Pons (tissue), 1 donor: ENCODE results near the gene SPATA25.
"Not testable (repeated sequence)": the region's sequence is repeated elsewhere in the genome, so short reads cannot be mapped to it uniquely, and the experiment has no call there.

ENCODE experiments used
- DNase-seq: peaks from one replicate; pipeline ENCODE4 v3.0.0-alpha.2; 2016; ENCODE audit warnings: low spot score

Gene SPATA25, protein sequence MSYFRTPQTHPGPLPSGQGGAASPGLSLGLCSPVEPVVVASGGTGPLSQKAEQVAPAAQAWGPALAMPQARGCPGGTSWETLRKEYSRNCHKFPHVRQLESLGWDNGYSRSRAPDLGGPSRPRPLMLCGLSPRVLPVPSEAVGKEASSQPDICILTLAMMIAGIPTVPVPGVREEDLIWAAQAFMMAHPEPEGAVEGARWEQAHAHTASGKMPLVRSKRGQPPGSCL

DNA sequence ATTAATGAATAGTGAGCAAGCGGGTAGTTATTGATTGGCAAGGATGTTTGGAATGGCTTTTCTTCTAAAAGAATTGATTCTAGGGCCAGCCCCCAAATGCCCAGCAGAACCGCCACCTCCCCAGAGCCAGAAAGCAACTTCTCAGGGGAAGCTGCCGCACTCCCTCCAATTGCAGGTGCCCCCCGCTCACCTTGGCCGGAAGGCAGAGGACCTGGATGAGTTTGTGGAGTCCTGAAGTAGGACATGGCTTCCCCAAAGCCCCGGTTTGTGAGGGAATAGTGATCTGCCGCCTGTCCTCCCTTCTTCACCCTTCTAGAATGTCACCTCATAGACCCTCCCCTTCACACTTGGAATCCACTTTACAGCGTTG is at the start of gene SPATA25:
Gene SPATA25 (minus strand): TSS at position 277 of the 370 bp plus-strand sequence. CDS start 32 bp downstream, at position 245.
- DNase-seq, result no peak

DNA sequence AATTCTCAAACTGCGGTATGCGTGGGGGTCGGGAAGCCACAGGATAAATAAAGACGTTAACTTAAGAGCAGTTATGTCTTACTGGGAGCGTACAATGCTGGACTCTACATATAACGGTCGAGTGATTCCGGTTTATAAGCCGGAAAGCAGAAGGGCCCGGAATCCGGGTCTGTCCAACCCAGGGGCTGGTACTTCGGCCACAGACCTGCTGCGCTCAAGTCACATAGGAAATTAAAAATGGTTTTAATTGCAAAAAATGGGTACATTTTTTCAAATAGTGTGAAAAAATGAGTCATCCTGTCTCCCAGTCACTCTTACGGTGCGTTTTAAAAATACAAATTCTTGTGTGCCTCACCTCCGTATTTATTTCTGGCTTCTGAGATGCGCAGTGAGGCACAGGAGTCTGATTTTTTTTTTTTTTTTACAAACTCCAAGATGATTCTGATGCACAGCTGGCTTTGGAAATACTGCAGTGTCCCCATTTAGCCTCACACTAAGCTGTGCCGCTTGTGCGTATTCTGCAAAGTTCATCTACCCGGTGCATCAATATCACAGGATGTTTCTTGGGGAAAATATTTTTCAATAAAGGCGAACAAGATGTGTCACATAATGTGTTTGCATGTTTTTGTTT is 48.1 kb upstream of the SPATA25 start:
- peak; percentile 37 for DNase-seq

DNA sequence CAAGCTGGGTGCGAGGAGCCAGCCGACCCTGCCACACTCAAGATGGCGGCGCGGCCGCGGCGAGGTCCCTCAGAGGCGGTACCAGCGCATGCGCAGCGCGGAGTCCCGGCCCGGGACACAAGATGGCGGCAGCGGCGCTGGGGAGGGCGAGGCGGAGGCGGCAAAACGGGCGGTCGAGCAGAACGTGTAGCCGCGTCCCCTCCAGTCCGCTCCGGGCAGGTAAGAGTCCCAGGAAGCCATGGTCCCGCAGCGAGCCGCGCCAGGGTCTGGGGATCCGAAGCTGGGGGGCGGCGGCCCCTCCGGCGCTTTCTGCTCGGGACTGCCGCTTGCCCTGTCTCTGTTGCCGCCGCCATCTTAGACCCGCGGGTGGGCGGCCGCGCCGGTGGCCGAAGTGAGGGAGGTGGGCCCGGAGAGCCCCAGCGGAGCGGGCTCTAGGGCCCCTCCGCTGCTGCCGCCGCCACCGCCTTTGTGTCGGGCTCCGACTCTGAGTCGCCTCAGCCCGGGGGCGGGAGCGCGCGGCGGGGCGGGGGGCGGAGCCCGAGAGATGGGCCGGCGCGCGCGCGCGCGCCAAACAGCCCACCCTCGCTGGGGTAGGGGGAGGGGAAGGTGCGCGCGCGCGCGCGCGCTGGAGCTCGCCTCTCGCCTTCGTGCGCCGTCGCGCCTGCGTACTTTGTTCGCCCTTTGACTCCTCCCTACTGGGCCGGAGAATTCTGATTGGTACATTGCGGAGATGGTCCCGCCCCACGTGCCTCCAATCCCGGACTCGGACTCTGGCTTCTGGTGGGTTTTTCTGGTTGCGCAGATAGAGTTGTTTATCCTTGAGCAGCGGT is 47.4 kb upstream of the SPATA25 start, which contains the start of gene PCIF1:
Gene PCIF1 (plus strand): TSS at position 98 of the 830 bp plus-strand sequence. CDS start 4,317 bp downstream, outside the sequence.
- DNase-seq, result peak; percentile 99

DNA sequence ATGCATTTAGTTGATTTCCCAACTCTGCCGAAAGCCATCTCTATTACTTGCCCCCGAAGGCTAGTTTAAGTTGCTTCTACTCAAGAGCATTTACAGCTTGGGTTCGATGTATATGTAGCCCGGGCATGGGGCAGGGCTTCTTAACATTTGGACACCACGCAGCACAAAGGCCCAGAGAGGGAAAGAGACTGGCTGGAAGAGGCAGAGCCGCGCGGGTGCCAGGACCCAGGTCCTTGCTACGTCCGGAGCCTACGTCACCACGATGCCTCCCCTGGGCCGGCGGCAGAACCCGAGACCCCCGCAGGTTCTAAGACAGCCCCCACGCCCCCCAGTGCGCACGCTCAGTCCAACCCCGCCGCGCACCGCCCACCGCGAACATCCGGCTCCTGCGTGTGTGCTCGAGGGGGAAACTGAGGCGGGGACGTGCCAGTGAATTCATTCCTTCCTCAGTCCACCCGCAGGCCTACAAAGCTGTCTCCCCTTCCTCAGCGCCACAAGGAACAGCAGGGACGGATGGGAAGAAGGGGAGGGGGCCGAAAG is 46.7 kb upstream of the SPATA25 start:
- DNase-seq, result no peak

DNA sequence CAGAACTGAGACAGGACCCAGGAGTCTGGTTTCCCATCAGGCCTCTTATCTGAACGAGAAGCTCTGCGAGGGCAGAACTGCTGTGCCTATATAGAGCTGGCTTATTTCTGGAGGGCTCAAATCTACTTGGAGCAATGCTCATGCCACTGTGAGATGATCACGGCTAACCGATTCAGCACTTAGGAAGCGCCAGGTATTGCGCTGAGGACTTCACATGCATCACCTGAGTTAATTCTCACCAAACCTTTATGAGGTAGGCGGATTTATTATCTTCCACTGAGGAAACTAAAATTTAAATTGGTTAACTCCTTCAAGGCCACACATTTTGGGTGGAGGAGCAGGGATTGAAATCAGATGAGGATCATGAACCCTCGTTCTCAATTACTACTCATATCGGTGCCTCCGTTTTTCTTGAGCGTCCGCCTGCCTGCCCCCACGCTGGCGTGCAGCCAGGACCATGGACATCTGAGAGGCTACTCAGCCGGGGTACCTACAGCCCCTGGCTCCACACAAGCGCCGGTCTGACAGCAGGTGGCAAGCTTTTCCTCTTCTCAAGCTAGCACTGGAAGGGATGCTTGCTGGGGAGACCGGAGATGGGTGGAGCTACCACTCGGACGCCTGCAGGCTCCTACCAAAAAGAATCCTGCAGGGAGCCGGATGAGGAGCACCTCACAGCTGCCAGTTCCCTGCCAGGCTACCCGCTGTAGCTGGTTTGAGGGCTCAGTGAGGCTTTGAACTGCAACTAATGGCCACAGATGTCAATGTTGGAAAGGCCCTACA is 46.0 kb upstream of the SPATA25 start:
- DNase-seq, result peak; percentile 71

DNA sequence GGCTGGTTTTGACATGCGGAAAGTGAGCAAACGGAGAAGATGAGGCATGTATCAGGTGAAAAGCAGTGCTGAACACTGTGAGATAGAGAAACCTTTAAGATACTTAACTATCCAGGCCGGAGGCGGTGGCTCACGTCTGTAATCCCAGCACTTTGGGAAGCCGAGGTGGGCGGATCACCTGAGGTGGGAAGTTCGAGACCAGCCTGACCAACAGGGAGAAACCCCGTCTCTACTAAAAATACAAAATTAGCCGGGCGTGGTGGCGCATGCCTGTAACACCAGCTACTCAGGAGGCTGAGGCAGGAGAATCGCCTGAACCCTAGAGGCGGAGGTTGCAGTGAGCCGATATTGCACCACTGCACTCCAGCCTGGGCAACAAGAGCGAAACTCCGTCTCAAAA is 44.3 kb upstream of the SPATA25 start:
- DNase-seq, result not testable (repeated sequence)

DNA sequence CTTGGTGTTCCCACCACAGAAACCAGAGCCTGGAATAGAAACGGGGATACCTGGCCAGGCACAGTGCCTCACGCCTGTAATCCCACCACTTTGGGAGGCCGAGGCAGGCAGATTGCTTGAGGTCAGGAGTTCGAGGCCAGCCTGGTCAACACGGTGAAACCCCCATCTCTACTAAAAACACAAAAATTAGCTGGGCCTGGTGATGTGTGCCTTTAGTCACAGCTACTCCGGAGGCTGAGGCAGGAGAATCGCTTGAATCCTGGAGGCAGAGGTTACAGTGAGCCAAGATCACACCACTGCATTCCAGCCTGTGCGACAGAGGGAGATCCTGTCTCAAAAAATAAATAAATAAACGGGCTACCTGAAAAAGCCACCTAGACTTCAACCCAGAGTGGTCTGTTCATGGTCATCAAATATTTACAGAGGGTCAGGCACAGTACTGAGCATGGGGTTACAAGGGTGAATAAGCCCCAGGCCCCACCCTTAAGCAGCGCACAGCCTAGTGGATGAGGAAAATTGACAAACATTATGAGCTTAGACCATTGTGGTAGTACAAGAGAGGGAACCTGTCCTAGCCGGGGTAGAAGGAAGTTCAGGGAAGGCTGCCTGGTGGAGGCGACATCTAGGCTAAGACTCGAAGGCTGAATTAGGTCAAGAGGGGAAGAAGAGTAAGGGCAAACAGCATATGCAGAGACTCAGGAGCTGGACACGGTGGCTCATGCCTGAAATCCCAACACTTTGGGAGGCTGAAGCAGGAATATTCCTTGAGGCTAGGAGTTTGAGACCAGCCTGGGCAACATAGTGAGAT is 39.9 kb upstream of the SPATA25 start:
- DNase-seq, result no peak

DNA sequence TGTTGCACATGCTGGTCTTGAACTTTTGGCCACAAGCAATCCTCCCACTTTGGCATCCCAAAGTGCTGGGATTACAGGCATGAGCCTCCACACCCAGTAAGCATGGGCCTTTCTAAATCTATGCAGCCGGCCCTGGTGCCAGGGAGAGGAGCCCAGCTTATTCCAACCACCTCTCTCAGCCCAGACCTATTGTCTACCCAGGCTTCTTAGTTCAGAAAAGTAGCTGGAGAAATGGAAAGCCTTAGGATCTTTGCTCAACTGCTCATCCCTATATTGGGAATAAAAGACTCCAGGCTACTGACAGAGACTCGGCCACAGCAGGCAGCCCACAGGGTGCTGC is 39.3 kb upstream of the SPATA25 start:
- DNase-seq, result no peak

DNA sequence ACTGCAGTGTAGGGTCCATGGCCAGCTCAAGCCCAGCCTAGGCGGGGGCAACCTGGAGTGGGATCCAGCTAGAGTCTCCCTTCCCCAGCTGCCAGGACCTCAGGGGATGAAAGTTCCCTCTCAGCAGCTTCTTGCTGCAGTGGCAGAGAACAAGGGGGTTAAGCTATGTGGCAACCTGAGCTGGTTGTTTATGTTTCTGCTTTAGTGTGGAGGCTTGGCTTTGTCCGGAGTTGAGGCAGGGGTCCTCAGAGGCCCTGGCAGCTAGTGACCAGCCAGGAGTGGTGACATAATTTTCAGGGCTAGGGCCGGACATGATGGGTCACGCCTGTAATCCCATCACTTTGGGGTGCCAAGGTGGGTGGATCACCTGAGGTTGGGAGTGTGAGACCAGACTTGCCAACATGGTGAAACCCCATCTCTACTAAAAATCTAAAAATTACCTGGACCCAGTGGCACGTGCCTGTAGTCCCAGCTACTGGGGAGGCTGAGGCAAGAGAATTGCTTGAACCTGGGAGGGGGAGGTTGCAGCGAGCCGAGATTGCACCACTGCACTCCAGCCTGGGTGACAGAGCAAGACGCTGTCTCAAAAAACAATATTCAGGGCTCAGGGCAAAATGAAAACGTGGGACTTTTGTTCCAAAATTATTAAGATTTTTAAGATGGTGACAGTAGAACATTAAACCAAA is 38.5 kb upstream of the SPATA25 start:
- no peak for DNase-seq

DNA sequence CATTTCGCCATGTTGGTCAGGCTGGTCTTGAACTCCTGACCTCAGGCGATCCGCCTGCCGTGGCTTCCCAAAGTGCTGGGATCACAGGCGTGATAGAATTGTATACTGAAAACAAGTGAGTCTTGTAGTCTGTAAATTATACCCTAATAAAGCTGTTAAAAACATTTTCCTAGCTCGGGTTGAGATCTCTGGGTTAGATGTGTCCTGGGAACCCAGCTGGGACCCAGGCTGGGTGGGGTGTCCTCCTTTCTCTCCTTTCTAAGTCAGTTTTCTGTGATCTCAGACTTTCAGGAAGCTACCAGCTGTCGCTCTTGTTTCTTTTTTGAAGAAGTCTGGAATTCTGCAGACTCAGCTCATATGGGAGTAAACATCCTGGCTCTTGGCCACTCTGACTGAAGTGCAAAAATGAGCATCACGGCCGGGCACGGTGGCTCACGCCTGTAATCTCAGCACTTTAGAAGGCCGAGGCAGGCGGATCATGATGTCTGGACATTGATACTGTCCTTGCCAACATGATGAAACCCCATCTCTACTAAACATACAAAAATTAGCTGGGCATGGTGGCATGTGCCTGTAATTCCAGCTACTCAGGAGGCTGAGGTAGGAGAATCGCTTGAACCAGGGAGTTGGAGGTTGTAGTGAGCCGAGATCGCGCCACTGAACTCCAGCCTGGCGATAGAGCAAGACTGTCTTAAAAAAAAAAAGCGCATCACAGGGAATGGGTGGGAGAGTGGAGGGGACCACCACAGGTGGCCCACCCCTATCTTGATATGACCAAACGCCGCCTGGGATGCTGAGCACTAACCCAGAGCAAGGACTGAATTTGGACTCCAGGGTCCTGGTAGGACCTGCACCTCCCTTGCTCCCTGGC is 37.2 kb upstream of the SPATA25 start:
- peak; percentile 81 for DNase-seq

DNA sequence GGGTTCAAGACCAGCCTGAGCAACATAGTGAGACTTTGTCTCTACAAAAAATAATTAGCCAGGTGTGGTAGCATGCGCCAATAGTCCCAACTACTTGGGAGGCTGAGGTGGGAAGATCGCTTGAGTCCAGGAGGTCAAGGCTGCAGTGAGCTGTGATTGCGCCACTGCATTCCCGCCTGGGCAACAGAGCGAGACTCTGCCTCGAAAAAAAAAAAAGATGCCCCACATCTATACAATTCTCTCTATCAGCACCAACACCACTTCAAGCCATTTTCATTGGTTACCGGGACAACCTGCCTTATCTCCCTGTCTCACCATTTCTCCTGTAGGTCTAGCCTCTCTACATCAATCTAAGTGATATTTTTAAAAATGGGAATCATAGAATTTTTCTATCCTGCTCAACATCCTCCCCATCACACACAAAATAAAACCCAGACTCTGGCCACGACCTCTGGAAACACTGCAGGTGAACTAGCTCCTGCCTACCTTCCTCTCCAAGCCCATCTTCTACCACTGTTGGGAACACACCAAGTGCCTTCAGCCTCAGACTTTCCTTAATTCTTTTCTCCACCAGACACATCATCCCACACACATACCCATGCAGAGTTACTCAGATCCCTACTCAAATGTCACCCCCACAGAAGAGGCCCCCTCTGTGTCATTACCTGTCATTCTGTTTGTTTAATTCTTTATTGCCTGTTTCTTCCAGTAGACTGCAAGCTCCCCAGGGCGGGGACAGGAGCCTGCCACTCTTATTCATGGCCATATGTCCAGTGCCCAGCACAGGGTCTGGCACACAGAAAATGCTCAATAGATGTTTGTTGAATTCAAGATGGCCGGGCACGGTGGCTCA is 34.1 kb upstream of the SPATA25 start:
- DNase-seq, result no peak

DNA sequence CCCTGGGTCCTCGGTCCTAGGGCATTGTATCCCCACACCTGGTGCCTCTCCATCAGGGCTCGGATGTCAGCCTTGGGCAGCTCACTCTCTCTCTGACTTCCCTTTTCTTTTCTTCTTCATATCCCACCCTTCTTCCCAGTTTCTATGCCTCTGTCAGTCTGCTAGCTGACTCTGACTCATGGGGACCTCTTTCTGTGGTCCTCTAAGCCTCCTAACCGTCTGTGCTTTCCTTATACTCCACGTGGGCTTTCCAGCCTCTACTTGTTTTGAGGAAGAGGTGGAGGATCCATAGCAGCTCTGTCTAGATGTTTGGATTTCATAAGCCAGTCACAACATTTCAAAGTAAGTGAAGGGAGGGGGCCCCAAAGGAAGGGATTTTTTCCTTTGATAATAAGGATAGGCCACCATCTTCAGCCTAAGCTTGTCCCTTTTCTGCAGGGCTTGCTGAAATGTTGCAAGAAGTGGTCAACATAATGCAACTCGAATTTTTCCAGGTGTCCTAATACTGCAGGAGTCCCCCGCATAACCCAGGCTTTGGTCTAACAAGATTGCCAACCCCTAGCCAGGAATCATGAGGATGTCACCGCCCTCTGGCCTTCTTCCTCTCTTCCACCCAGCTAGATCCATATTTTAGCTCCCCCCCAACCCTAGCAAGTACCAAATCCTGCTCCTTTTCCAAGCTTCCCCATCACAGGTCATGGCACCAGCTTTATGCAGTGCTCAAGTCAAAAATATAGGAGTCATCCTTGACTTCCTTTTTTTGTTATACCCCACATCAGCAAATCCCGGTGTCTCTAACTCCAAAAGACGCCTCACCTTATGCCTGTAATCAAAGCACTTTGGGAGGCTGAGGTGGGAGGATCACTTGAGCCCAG is 33.3 kb upstream of the SPATA25 start:
- DNase-seq, result no peak

DNA sequence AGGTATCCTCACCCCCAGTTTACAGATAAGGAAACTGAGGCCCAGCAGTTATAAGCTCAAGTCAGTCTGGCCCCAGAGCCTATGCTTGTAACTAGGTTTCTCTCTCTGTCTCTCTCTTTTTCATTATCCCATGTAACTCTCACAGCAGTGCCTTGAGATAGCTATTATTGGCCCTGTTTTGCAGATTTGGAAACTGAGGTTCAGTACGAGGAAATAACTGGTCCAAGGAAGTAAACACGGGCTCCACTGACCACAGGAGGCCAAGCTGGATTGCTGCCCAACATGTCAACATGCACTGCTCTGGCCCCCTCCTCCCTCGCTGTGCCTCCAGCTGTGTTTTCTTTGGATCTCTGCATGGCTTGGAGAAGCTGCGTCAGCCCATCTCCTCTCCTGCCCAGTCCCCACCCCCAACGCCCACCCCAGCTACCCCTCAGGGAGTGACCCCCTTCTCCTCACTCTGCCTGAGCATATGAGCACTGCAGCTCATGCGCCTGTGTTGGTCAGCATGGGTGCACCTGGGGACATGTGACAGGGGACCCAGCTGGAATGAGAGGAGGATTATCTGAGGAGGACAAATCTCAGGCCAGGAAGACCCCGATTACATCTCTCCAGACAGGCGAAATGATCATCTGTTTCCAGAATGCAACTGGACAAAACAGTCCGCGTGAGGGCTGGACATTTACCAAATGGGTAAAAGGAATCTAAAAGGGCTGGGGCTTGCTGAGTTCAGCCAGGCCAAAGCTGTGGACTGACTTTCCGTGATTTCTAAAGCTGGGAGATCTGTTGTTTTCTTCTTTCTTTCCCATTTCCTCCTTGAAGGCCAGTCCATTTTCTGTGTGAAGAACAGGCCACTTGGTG is 32.3 kb upstream of the SPATA25 start:
- DNase-seq, result no peak

DNA sequence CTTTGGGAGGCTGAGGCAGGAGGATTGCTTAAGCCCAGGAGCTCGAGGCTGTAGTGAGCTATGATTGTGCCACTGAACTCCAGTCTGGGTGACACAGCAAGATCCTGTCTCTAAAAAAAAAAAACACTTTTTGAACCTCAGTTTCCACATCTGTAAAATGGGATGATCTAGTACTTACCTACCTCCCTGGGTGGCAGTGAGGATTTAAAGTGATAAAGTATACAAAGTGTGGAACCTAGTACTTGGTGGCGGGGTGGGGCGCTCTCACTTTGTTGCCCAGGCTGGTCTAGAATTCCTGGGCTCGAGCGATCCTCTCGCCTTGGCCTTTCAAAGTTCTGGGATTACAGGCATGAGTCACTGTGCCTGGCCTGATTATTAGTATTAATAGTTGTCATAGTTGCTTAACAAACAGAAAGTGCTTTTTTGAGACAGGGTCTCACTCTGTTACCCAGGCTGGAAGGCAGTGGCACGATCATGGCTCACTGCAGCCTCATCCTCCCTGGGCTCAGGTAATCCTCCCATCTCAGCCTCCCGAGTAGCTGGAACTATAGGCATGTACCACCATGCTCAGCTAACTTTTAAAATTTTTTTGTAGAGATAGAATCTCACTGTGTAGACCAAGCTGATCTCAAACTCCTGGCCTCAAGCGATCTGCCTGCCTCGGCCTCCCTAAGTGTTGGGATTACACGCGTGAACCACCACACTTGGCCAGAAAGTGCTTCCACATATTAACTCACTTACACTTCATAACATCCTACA is 31.5 kb upstream of the SPATA25 start:
- DNase-seq, result no peak

DNA sequence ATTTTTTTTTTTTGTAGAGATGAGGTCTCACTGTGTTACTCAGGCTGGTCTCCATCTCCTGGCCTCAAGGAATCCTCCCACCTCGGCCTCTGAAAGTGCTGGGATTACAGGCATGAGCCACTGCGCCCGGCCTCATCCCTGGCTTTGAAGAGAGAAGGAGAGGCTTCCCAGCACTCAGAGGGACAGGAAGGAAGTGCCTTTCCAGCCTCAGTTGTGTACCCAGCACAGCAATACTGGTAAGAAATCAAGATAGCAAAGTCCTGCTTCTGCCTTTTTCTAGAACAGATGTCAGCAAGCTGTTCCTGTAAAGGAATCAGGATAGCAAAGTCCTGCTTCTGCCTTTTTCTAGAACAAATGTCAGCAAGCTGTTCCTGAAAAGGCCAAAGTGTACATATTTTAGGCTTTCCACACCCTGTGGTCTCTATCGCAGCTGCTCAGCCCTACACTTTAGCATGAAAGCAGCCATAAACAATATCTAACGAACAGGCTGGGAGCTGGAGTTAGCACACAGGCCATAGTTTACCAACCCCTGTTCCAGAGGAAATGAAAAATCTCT is 30.8 kb upstream of the SPATA25 start:
- no peak for DNase-seq

DNA sequence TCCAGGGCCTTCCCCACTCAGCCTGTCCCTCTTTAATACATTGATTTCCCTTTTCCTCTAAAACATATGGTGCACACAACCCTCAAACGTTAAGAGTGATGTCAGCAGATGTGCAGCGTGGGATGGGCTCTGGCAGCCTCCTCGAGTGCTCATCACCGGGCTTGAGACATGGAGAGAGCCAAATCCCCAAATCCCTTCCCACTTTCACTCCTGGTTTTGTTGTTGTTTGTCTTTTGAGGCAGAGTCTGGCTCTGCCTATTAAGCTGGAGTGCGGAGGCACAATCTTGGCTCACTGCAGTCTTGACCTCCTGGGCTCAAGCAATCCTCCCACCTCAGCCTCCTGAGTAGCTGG is 30.3 kb upstream of the SPATA25 start:
- no peak for DNase-seq
